ENCODE data around the gene RBFOX1.

Gene RBFOX1

DNA sequence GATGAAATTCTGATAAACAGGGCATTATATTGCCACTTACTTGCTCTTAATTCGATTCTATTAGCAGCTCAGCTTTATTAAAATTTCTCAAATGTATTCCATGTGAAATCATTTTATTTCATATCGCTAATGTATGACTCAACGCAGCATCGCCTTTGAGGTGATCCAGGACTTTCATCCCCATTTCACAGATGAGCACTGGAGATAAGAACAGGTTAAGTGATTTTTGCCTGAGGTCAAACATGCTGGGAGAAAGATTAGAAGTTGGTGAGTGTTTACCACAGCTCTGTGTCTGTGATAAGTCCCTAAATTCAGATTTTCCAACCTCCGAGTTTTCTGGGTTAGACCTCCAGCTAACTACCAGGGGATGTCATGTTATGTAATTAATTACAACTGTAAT is 43.6 kb downstream of the RBFOX1 start:
- no peak for DNase-seq

DNA sequence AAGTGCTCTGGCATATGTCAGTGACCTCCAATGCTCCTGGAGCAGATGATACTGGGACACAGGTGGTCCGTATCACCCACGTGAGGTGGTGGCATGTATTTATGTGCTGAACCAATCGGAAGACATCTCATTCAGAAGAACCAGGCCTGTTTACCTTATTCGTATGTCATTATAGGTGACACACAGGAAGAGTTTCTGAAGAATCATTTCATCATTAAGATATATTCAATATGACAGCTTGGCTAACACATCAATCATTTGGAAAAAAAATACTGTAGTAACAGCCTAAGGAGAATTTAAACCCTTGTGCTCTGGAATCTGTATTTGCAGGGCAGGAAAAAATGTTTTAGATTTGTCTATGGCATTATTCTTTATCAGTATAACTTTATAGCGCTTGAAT is 44.6 kb downstream of the RBFOX1 start:
- no peak for DNase-seq

DNA sequence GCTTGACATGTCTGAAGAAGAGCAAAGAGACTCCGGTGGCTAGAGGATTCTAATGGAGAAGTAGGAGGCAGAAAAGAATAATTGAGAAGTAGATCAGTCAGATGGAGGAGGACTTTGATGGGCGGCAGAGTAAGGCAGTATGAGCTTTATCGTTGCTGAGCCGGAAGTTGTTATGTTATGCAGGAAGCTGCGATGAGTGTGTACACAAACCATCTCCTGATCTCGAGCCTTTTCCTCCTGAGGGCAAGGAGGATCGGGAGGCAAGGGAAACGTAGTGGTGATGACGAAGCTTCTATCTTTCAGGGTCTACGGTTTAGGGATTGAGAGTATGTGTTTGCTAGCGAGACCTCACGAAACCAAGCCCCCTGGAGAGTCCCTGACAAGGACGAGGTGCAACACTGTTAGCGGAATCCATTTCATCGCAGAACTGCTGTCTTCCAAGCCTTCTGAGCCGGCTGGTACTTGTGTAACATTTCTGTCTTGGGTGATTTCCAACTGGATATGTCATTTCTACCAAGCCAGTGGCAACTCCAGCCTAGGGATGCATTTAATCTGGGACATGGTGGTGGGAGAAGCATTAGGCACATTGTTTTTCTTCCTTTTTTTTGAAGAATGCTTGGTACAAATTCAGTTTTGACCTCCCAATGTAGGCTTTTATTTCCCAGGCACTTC is 45.5 kb downstream of the RBFOX1 start:
- no peak for DNase-seq

DNA sequence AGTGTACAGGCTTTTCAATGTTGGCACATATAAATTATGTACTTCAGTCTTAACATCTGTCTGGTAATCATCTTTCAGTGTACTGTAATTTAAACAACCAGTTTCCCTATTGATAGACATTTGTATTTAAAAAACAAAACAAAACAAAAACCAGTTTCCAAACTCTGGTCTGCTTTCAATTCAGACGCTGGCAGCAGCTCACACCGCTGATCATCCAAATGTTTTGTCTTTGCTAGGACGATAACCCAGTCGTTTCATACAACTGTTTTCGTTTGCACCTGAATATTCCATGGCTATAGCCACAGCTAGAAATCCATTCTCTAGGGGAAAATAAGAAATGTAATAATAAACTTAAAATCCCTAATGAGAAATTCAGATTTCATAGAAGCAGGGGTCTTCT is 47.8 kb downstream of the RBFOX1 start:
- DNase-seq: no peak

DNA sequence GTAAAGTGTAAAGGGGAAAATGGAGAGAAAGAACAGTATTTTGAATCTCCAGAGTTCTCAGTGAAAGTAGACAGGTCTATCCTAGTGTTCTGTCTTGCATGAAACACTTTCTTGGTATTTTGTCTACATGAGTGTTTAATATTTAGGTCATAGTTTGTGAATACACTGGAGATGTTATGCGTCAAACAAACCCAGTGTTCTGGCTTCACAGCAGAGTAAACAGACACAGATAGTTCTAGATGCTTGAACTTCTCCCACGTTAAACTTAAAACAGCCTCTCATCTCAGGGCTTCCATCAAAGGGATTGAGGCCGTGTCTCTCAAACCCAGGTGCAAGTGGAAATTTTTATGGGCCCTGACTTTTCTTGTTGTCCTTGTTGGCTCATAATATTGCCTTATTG is 48.3 kb downstream of the RBFOX1 start:
- peak; percentile 7 for DNase-seq

DNA sequence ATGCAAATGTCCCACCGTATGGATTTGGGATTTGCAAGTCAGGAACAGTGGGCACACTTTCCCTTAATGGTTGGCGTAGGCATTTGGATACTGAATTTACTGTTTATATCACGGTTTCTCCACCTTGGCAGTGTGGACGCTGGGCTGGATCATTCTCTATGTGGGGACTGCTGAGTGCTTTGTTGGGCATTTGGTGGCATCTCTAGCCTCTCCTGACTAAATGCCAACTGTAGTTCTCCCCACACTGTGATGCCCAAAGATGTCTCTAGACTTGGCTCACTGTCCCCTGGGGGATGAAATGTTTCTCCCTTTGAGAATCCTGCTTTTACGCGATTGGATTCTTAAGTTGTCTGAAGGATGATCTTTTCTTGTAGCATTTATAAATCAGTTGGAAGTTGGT is 49.0 kb downstream of the RBFOX1 start:
- DNase-seq: no peak

DNA sequence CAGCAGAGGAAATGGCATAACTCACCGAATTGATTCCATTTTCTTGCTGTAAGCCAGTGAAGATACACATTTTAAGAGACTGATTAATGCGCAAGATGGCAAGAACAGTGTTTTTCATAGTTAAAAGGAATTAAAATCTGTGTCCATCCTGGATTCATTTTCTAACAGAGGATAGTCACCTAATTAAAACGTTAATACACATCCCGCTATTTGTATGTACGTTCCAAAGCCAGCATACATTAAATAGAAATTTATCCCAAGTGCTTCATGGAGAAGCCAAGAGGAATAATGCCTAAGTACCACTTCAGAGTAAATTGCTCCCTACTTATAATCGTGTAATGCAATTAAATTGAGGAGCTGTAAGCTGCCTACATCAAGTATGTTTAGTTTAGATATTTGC is 49.9 kb downstream of the RBFOX1 start:
- no peak for DNase-seq

DNA sequence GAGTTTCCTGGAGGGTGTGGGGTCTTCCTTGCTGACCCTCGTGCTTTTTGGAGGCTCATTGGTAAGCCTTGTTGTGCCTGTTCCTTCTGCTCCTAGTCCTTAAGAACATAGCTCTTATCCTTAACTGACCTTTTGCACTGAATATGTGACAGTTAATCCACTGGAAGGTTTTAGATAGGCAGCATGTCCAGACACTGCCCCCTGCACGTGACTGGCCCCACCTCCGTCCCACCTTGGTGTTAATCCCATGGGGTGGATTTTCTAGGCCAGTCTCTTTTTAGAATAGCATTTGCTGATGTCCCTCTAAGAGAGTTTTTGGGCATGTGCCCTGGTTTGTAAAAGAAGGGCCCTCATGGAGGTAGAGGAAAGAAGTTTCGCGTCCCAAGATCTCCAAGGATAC is 58.3 kb downstream of the RBFOX1 start:
- no peak for DNase-seq

DNA sequence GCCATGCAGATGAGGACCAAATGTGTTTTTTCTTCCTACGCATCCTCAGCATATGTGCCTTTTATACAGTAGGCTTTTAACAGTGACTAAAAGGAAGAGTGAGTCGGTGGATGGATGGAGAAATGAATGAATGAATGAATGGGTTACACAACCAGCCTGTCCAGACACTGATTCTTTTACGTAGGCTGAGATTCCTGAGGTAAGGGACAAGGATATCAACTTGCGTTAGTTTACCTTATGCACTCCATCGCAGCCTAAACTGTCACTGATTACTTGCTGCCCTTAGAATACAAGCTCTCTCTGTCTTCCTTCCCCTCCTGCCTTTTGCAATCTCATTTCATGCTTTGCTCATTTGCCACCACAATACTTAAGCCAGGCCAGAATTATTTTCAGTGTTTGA is 59.0 kb downstream of the RBFOX1 start:
- DNase-seq: no peak

DNA sequence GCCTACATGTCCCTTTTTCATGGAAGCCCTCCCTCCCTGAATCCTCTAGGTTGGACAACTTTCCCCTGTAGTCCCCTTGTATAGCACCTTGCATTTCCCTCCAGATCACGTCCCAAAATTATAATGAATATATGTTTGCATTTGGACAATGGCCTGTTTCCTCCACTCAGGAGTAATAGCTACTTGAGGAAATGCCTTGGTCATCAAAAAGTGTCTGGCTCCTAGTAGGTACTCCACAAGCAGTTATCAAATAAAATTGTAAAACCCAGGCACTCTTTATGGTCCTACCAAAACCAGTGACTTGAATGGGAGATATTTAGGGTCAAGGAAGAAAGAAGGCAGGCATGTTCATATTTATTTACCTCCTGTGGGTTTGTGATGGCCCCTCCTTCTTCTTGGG is 59.6 kb downstream of the RBFOX1 start:
- no peak for DNase-seq

DNA sequence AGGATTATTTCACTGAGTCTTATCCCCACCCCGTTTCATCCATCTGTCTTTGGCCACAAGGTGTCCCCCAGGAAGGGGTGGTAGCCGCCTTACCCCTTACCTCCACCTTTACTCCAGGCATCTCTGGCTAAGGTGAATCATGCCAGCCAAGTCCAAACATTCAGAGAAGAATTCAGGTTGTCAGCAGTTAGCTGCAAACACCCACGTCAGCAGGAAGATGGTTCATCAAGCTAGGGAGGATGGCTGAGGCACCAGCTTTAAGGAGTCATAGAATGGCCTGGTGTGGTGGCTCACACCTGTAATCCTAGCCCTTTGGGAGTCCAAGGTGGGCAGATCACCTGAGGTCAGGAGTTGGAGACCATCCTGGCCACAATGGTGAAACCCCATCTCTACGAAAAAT is 61.0 kb downstream of the RBFOX1 start:
- DNase-seq: no peak

DNA sequence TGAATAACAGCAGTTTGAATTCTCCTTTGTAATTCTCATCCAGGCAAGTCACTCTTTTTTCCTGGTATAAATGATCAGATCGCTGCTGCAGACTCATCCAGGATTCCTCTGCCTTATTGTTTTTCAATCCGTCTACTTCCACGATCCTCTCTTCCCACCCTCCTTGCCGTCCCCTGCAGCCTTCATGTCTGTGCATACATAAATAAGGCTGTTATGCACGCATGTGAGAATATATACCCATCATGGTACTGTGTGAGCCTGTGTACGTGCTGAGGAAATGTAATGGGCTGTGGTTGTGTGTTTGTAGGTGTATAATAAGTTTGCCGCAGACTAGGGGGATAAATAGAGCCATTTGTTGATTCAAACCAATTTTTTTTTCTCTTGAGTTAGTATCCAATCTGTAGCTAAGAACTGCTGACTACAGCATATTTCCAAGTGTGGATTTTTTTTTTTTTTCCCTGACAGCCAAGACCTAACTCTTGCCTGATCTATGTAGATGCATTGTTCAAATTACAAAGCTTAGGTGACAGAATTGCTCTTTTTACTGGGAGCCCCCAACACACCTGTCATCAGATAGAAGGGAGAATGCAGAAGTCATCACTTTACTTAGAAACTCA is 62.2 kb downstream of the RBFOX1 start:
- DNase-seq: no peak

DNA sequence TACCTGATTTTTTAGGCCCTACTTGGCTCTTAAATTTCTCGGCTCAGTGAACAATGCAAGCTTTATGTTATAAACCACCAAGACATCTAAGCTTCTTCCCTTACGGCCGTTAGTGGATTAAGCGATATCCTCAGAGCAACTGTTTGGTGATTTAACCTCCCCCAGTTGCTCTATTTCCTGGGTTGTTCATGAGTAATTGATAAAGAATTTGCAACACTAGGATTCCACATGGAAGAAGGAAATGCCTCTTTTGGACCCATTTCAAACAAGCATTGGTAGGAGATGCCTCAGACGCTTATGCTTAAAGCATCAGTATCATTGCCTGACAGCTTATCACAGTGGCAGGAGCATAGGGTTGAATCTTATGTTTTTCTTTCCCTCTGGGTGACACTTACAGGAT is 65.3 kb downstream of the RBFOX1 start:
- DNase-seq: peak; percentile 95

DNA sequence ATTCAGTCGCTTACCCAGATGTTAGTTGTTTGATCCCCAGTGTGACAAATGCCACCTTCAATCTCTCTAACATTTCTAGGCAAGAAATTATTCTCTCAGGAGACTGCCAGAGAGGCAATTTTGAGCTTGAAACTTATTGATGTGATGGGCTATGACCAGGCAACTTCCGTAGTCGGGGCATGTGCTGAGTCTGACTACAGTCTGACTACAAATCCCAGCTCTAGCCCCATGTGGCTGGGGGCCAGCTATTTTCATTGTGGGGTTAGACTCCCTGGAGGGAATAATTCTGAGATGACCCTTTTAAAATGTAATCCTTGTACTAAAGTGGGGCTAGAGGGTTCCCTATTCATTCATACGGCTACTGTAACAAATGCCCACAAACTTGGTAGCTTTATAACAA is 65.9 kb downstream of the RBFOX1 start:
- no peak for DNase-seq

DNA sequence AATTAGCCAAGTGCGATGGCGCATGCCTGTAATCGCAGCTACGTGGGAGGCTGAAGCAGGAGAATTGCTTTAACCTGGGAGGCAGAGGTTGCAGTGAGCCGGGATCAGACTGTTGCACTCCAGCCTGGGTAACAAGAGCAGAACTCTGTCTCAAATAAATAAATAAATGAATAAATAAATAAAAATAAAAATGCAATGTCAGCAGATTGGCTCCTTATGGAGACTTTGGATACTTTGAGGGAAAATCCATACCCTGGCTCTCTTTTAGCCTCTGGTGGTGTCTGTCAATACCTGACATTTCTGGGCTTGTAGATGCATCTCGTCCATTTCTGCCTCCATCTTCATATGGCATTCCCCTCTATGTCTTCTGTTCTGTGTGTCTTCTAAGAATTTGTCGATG is 66.7 kb downstream of the RBFOX1 start:
- DNase-seq: no peak

DNA sequence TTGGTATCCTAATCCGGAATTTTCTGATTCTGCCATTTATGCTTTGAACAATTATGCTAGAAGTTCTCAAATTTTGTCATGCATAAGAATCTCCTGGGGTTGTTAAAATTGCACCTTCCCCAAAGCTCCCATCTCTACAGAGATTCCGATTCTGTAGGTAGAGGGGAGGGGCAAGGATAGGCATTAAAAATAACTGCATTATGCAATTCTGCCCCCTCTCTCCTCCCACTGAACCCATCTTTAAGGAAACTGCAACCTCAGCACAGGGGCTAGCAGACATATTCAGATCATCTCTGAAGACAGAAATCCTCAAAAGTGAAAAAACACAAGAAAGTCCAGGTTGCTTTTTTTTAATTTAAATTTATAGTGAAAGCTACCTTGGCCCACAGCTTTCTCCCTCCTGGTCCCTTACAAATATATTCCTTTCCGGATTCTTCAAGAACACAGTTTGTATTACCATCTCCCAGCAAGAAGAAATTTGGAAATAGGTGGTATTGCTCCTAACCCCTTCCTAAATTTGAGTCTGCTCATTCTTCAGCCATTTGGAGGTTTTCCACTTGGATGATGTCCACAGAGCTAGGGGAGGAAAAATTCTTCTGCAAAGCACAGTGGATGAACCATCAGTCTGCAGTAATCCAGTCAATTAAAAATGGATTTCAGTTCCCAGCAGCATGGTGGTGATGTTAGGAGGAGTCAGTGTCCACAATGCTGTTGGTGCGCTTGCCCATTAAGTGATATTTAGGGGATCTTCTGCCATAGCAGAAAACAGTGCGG is 67.7 kb downstream of the RBFOX1 start:
- no peak for DNase-seq

DNA sequence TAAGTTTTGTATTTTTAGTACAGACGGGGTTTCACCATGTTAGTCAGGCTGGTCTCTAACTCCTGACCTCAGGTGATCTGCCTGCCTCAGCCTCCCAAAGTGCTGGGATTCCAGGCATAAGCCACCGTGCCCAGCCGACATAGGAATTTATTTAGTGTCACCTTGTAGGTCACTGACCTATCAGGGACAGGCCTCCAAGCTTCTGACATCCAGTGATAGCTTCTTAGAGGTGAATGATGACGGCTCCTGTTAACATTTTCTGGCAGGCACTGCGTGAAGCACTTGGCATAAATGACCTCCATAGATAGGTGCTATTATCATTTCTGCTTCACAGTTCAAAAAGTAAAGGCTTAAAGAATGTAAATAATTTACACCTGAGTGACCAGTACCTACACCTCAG is 71.6 kb downstream of the RBFOX1 start:
- no peak for DNase-seq

DNA sequence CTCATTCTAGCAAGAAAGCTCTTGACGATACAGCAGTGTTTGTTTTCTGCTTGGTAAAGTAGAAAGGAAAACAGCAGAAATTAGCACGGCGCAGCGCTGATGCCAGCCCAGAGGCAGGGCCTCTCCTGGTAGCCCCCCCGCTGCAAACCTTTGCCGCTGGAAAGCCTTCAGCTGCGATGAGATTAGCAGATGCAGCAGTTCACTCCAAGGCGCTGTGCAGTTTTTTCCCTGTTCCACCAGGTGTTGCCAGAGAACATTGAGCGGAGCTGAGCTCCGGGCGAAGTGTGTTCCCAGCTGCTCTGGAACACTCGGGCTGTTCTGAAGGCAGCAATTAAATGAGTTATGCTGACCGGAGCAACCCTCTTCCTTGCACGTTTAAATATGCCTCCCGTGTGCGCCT is 72.5 kb downstream of the RBFOX1 start:
- peak; percentile 55 for DNase-seq

DNA sequence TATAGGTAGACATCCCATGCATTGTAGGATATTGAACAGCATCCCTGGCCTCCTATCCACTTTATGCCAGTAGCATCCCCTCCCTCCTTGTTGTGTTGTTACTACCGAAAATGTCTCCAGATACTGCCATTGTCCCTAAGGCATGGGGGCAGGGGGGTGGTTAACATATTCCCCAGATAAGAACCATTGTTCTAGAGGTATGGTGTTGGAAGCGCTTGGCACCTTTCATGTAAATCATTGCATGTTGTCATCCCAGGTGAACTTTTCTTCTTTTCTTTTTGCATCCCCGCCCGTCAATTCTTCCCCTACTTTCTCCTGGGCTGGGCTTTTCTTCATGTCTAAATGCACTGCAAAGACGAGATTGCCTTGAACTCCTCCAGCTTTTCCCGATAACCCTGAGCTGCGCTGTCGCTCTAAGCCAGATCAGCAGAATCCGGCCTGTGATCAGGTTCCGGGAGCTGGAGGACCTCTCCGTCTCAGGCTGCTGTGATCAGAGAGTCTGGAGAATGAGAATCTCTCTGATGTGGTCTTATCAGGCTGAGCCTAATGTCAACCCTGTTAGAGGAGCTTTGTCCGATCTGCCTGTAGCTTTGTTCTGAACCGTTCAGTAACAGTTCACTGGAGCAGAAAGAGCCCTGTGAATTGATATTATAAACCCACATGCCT is 76.2 kb downstream of the RBFOX1 start:
- peak; percentile 9 for DNase-seq

DNA sequence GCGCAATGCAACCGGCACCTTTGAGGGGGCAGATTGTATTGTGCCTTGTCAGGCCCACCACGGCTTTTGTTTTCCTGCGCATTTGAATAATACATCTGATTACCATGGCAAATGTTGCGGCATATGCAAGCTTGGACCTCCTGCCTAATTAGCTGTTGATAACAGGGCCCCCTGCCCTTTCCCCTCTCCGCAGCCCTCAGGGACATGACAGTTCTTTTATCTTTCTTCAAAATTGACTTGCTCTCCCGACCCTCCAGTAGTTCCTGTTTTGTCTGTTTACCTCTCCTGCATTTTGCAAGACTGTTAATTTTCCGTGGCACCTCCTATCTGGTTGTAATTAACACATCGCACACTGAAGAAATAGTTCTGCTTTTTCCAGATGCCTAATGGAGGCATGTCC is 86.8 kb downstream of the RBFOX1 start:
- no peak for DNase-seq

DNA sequence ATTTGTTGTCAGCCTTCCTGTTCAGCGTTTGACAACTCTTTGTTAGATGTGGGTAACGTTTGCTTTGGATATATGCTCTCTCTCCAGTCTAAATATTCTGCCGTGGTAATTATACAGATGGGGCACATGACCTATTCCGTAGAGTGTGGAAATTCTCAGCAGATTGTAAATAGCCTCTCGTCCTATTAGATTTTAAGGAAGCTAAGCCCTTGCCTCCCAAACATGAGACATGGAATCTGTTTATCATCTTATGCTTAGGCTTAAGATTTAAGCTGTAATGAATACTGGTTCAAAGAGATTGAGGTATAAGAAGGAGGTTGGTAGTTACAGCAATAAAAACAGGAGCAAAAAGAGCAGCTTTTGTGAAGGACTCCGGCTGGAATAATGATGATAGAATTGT is 87.4 kb downstream of the RBFOX1 start:
- DNase-seq: no peak

DNA sequence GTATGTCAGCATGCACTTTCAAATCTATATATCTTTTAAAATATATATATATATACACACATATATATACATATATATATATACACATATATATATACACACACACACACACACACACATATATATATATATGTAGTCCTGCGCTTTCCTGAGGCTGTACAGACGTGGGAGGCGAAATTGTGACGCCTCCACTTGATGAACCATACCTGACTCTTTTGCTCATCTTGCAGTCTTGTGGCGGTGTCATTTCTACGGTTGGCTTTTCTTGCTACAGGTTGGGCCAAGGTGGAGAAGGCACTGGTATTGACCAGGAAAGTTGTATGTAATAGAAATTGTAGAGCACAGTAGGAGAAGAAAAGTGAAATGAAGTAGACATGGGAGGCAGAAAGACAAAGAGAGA is 88.2 kb downstream of the RBFOX1 start:
- no peak for DNase-seq

DNA sequence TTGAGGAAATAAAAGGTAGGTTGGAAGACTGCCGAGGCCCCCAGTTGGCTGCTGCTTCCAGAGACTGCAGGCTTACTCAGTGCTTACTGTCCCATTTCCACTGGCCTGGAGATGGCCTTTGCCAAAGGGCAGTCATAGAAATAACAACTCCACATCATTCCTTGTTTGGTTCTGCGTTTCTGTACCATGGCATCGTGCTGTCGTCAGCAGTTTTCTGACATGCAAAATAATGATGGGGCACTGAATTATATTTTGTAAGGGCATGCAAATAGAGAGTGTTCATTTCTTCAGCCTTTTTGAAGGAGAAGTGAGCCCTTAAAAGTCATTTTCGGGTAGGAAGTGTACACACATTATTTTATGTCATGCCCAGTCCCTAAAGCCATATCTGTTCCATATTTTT is 88.9 kb downstream of the RBFOX1 start:
- no peak for DNase-seq
